ENCODE results near the gene SULT1C3. TPM values are rescaled to one million over a fixed set of nuclear protein-coding genes. Genes with fewer than 3 reads are reported as not detected.

The SULT1C3 gene
- total and polyA plus RNA-seq, 2 of the 13 experiments (the other 11 are each of a cell fraction or from before 2014, with no cell fraction given): not detected

- 0 out of 2 replicates have a peak, but pooled peaks have one; percentile 71 for TF ChIP-seq MTERF4 (CRISPR knock-in tag; IDR thresholded peaks at IDR 0.05)
- peak; percentile 100 for TF ChIP-seq ZSCAN29 (CRISPR knock-in tag; conservative IDR thresholded peaks at IDR 0.05)
- peak; percentile 57; the same call in 1 of the 2 replicates for TF ChIP-seq ZNF766 (CRISPR knock-in tag; IDR thresholded peaks at IDR 0.05; ENCODE audit: borderline replicate concordance)
- peak; percentile 18 to 53; a peak in 1 of 4 replicates for TF ChIP-seq POLR2A (IDR thresholded peaks at IDR 0.05; ENCODE audit: insufficient read depth in 1 of 2, low read depth in 2 of 2, low read length in 2 of 2)
- no peak for TF ChIP-seq ZNF501 (CRISPR knock-in tag; IDR thresholded peaks at IDR 0.05)
- no peak for TF ChIP-seq MEIS1 (CRISPR knock-in tag; IDR thresholded peaks at IDR 0.05; ENCODE audit: borderline replicate concordance)
- TF ChIP-seq RXRB (CRISPR knock-in tag; IDR thresholded peaks at IDR 0.05; ENCODE audit: borderline replicate concordance): peak; percentile 65
- TF ChIP-seq SRY (CRISPR knock-in tag; IDR thresholded peaks at IDR 0.05): no peak
- TF ChIP-seq GZF1 (CRISPR knock-in tag; IDR thresholded peaks at IDR 0.05): no peak
- TF ChIP-seq, protein P1, sequence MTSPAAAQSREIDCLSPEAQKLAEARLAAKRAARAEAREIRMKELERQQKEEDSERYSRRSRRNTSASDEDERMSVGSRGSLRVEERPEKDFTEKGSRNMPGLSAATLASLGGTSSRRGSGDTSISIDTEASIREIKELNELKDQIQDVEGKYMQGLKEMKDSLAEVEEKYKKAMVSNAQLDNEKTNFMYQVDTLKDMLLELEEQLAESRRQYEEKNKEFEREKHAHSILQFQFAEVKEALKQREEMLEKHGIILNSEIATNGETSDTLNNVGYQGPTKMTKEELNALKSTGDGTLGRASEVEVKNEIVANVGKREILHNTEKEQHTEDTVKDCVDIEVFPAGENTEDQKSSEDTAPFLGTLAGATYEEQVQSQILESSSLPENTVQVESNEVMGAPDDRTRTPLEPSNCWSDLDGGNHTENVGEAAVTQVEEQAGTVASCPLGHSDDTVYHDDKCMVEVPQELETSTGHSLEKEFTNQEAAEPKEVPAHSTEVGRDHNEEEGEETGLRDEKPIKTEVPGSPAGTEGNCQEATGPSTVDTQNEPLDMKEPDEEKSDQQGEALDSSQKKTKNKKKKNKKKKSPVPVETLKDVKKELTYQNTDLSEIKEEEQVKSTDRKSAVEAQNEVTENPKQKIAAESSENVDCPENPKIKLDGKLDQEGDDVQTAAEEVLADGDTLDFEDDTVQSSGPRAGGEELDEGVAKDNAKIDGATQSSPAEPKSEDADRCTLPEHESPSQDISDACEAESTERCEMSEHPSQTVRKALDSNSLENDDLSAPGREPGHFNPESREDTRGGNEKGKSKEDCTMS (CRISPR knock-in tag; conservative IDR thresholded peaks at IDR 0.05): no peak
- TF ChIP-seq NFE2 (CRISPR knock-in tag; IDR thresholded peaks at IDR 0.05): no peak
- no peak for TF ChIP-seq ZMYM3 (CRISPR knock-in tag; IDR thresholded peaks at IDR 0.05)
- no peak for TF ChIP-seq ZHX1 (CRISPR knock-in tag; IDR thresholded peaks at IDR 0.05; ENCODE audit: low read depth)
- peak; percentile 57; the same call in 1 of the 2 replicates for TF ChIP-seq REPIN1 (CRISPR knock-in tag; IDR thresholded peaks at IDR 0.05; ENCODE audit: borderline replicate concordance, low read depth)
- TF ChIP-seq SP5 (CRISPR knock-in tag; IDR thresholded peaks at IDR 0.05; ENCODE audit: borderline replicate concordance, low read depth): peak; percentile 67; the same call in 1 of the 2 replicates
- peak; percentile 70; the same call in 1 of the 2 replicates for TF ChIP-seq ZNF644 (CRISPR knock-in tag; IDR thresholded peaks at IDR 0.05; ENCODE audit: low read depth)
- TF ChIP-seq SOX5 (CRISPR knock-in tag; IDR thresholded peaks at IDR 0.05; ENCODE audit: borderline replicate concordance): peak; percentile 54; the same call in 1 of the 2 replicates
- peak; percentile 58; the same call in 1 of the 2 replicates for TF ChIP-seq ZNF205 (CRISPR knock-in tag; IDR thresholded peaks at IDR 0.05)
- no peak for TF ChIP-seq ZNF570 (CRISPR knock-in tag; IDR thresholded peaks at IDR 0.05; ENCODE audit: borderline replicate concordance)
- TF ChIP-seq SP2 (CRISPR knock-in tag; IDR thresholded peaks at IDR 0.05): no peak
- peak in 1 of 2 experiments; percentile 13; a peak in 1 of 4 replicates for TF ChIP-seq EP300 (IDR thresholded peaks at IDR 0.05; ENCODE audit: low read depth in 2 of 2, low read length in 2 of 2)
- no peak for TF ChIP-seq EP300 (CRISPR knock-in tag; IDR thresholded peaks at IDR 0.05; ENCODE audit: borderline replicate concordance)
- TF ChIP-seq TCF7L2 (IDR thresholded peaks at IDR 0.05; ENCODE audit: low read depth, low read length): no peak
These were observed 48.9 kb downstream of the SULT1C3 start, which contains the start of gene SULT1C2 (continued) for GRCh38 chr2:108288534-108289106.

Data from HepG2 (cell line).